IMR-90 (cell line): ENCODE measurements around the gene GAB1. TPM values are rescaled to one million over a fixed set of nuclear protein-coding genes. Genes with fewer than 3 reads are reported as not detected.

Experiments used
- ATAC-seq: fragments of 200-7000 bp; cut with Tn5 transposase; 2 replicates; pipeline ENCODE4 v1.9.1; 2020; ENCODE audit warnings: low read depth, mild to moderate bottlenecking, moderate library complexity
- BruUV-seq: library from RNA; stranded (reverse); fragments of 400-500 nt; replicated peaks from 2 replicates; lab custom pipeline; 2021; lab: Mats Ljungman, UMichigan
- CTCF ChIA-PET: fragments of 300-600 bp; formaldehyde crosslinking; extraction: SDS; loops from one replicate; lab custom pipeline; 2021; ENCODE audit warnings: antibody characterized with exemption; lab: Yijun Ruan, JAX
- POLR2A ChIA-PET: fragments of 300-600 bp; sonication (Branson Sonifier 250); formaldehyde crosslinking; loops from one replicate; lab custom pipeline; 2022; ENCODE audit warnings: antibody characterized with exemption; ENCODE audit not compliant: unreplicated experiment; lab: Charles Lee
- DNase-seq: peaks from one replicate; pipeline ENCODE4 v3.0.0; 2013
- H2AFZ ChIP-seq: replicated peaks from 2 replicates; pipeline ENCODE3; 2013; ENCODE audit warnings: low read length, mild to moderate bottlenecking; ENCODE audit not compliant: poor library complexity
- H2AK5ac ChIP-seq: 2 replicates; pipeline ENCODE4 v1.6.1; 2013; ENCODE audit warnings: low read depth, low read length, inconsistent platforms
- H2AK9ac ChIP-seq: replicated peaks from 2 replicates; pipeline ENCODE3; 2013; ENCODE audit warnings: mild to moderate bottlenecking, low read depth, low read length, moderate library complexity; ENCODE audit not compliant: poor library complexity
- H2BK120ac ChIP-seq: 2 replicates; pipeline ENCODE4 v1.6.1; 2013; ENCODE audit warnings: low read depth, low read length, inconsistent platforms
- H2BK15ac ChIP-seq: 3 replicates; pipeline ENCODE4 v1.6.1; 2013; ENCODE audit warnings: low read depth, low read length, inconsistent platforms
- H2BK20ac ChIP-seq: 2 replicates; pipeline ENCODE4 v1.6.1; 2013; ENCODE audit warnings: low read depth, mild to moderate bottlenecking, inconsistent platforms, low read length, moderate library complexity
- H2BK5ac ChIP-seq: 2 replicates; pipeline ENCODE4 v1.6.1; 2013; ENCODE audit warnings: mild to moderate bottlenecking, low read depth, low read length, inconsistent platforms; ENCODE audit not compliant: poor library complexity, severe bottlenecking
- H3K14ac ChIP-seq: replicated peaks from 2 replicates; pipeline ENCODE4 v1.6.1; 2013; ENCODE audit warnings: low read depth, low read length, inconsistent platforms
- H3K18ac ChIP-seq: 2 replicates; pipeline ENCODE4 v1.6.1; 2013; ENCODE audit warnings: low read depth, low read length, control low read depth
- H3K23ac ChIP-seq: 2 replicates; pipeline ENCODE4 v1.6.1; 2013; ENCODE audit warnings: low read depth, low read length, inconsistent platforms
- H3K27ac ChIP-seq: 2 replicates; pipeline ENCODE4 v1.5.1; 2013; ENCODE audit warnings: mild to moderate bottlenecking, control low read depth, low read length; ENCODE audit not compliant: insufficient read depth
- H3K27me3 ChIP-seq: 2 replicates; pipeline ENCODE4 v1.6.1; 2013; ENCODE audit warnings: low read length; ENCODE audit not compliant: control insufficient read depth, insufficient read depth
- H3K36me3 ChIP-seq: 2 replicates; pipeline ENCODE4 v1.6.1; 2013; ENCODE audit warnings: low read length, mixed read lengths; ENCODE audit not compliant: control insufficient read depth, insufficient read depth
- H3K4ac ChIP-seq: 2 replicates; pipeline ENCODE4 v1.6.1; 2013; ENCODE audit warnings: low read depth, low read length, inconsistent platforms
- H3K4me1 ChIP-seq: 2 replicates; pipeline ENCODE4 v1.6.1; 2013; ENCODE audit warnings: low read length, mixed read lengths; ENCODE audit not compliant: control insufficient read depth, insufficient read depth
- H3K4me2 ChIP-seq: 2 replicates; pipeline ENCODE4 v1.6.1; 2013; ENCODE audit warnings: low read depth, mild to moderate bottlenecking, control low read depth, low read length, moderate library complexity
- H3K4me3 ChIP-seq: 2 replicates; pipeline ENCODE4 v1.5.1; 2013; ENCODE audit warnings: low read depth, mild to moderate bottlenecking, control low read depth, low read length, moderate library complexity; ENCODE audit not compliant: insufficient read depth
- H3K56ac ChIP-seq: 2 replicates; pipeline ENCODE4 v1.6.1; 2013; ENCODE audit warnings: low read length, inconsistent platforms; ENCODE audit not compliant: insufficient read depth; ENCODE audit errors: extremely low read depth
- H3K79me1 ChIP-seq, 2 experiments: 2 replicates each; pipeline ENCODE4 v1.6.1; 2013; ENCODE audit warnings: low read length in 2 of 2, inconsistent platforms in 1 of 2, low read depth in 1 of 2
- H3K9ac ChIP-seq: 2 replicates; pipeline ENCODE4 v1.6.1; 2013; ENCODE audit warnings: low read depth, low read length, control low read depth
- H3K9me1 ChIP-seq: 2 replicates; pipeline ENCODE4 v1.6.1; 2013; ENCODE audit warnings: low read length, inconsistent platforms; ENCODE audit not compliant: insufficient read depth
- H3K9me3 ChIP-seq: 2 replicates; pipeline ENCODE4 v1.6.1; 2013; ENCODE audit warnings: low read length; ENCODE audit not compliant: control insufficient read depth, insufficient read depth
- H4K20me1 ChIP-seq: 2 replicates; pipeline ENCODE4 v1.6.1; 2013; ENCODE audit warnings: low read length, inconsistent platforms; ENCODE audit not compliant: insufficient read depth
- H4K5ac ChIP-seq: 2 replicates; pipeline ENCODE4 v1.6.1; 2013; ENCODE audit warnings: mild to moderate bottlenecking, low read depth, low read length, control low read depth
- H4K8ac ChIP-seq, 2 experiments: 2 replicates each; pipeline ENCODE4 v1.6.1; 2013; ENCODE audit warnings: low read depth in 2 of 2, low read length in 2 of 2, control low read depth in 1 of 2, inconsistent platforms in 1 of 2
- H4K91ac ChIP-seq: 2 replicates; pipeline ENCODE4 v1.6.1; 2013; ENCODE audit warnings: low read depth, low read length, inconsistent platforms; ENCODE audit not compliant: insufficient read depth
- BHLHE40 ChIP-seq: fragments of 150-350 bp; IDR thresholded peaks from 2 replicates; pipeline ENCODE4 v1.6.1; 2016; ENCODE audit warnings: mild to moderate bottlenecking, low read depth, low read length
- CEBPB ChIP-seq: IDR thresholded peaks from 2 replicates; pipeline ENCODE4 v1.6.1; 2012; ENCODE audit warnings: low read depth, low read length, improper control_type of control experiment
- CHD1 ChIP-seq: IDR thresholded peaks from 2 replicates; pipeline ENCODE4 v1.6.1; 2012; ENCODE audit warnings: low read depth, low read length, improper control_type of control experiment
- FOS ChIP-seq: fragments of 150-350 bp; IDR thresholded peaks from 2 replicates; pipeline ENCODE4 v1.6.1; 2016; ENCODE audit warnings: low read depth, low read length
- MAFK ChIP-seq: IDR thresholded peaks from 2 replicates; pipeline ENCODE4 v1.6.1; 2012; ENCODE audit warnings: low read depth, low read length, improper control_type of control experiment
- MAZ ChIP-seq: IDR thresholded peaks from 2 replicates; pipeline ENCODE4 v1.6.1; 2012; ENCODE audit warnings: low read depth, mild to moderate bottlenecking, low read length, improper control_type of control experiment, moderate library complexity, borderline replicate concordance
- MXI1 ChIP-seq: IDR thresholded peaks from 2 replicates; pipeline ENCODE4 v1.6.1; 2012; ENCODE audit warnings: low read depth, mild to moderate bottlenecking, low read length, moderate library complexity, borderline replicate concordance
- NFE2L2 ChIP-seq: fragments of 150-350 bp; IDR thresholded peaks from 2 replicates; pipeline ENCODE4 v1.6.1; 2016; ENCODE audit warnings: low read depth, mild to moderate bottlenecking, low read length
- POLR2A ChIP-seq: IDR thresholded peaks from 2 replicates; pipeline ENCODE4 v1.6.1; 2012; ENCODE audit warnings: mild to moderate bottlenecking, low read depth, low read length
- RAD21 ChIP-seq: IDR thresholded peaks from 2 replicates; pipeline ENCODE4 v1.6.1; 2012; ENCODE audit warnings: low read length, improper control_type of control experiment
- RCOR1 ChIP-seq: IDR thresholded peaks from 2 replicates; pipeline ENCODE4 v1.6.1; 2012; ENCODE audit warnings: mild to moderate bottlenecking, low read length, improper control_type of control experiment; ENCODE audit not compliant: insufficient replicate concordance
- RFX5 ChIP-seq: IDR thresholded peaks from 2 replicates; pipeline ENCODE4 v1.8.0; 2012; ENCODE audit warnings: low read depth, mild to moderate bottlenecking, low read length, moderate library complexity
- SMC3 ChIP-seq: fragments of 150-350 bp; IDR thresholded peaks from 2 replicates; pipeline ENCODE4 v1.6.1; 2016; ENCODE audit warnings: low read depth, mild to moderate bottlenecking, antibody characterized with exemption, low read length, moderate library complexity
- WGBS, 2 experiments: methylation state at CpG; one replicate each; pipeline versions ENCODE4 v1.1.5 to v1.1.7; 2013; ENCODE audit warnings: missing lambda C conversion rate in 2 of 2; ENCODE audit not compliant: insufficient read length in 1 of 2; ENCODE audit errors: extremely low coverage in 2 of 2; 5-methylcytosine and 5-hydroxymethylcytosine counted together
- dilution Hi-C: fragments of 300-500 bp; cut with HindIII; formaldehyde crosslinking; loops from one replicate; pipeline ENCODE4 v1.14.3; 2018; ENCODE audit warnings: low sequenced_read_pairs; ENCODE audit not compliant: unreplicated experiment
- in situ Hi-C: fragments of 300-500 bp; cut with MboI; formaldehyde crosslinking; loops from 3 replicates; pipeline ENCODE4 v1.14.3; 2019; ENCODE audit warnings: low sequenced_read_pairs, inconsistent platforms, mixed read lengths
- intact Hi-C: fragments of 100-400 bp; cut with micrococcal nuclease; formaldehyde crosslinking; loops from 2 replicates; pipeline ENCODE4 v1.10.0; 2022
- polyA plus RNA-seq, 3 experiments: library from polyadenylated mRNA; depleted of rRNA; stranded (reverse); fragments of >200 nt; gene quantifications; 2 replicates each; pipeline ENCODE4 v1.2.3, GENCODE V29; 2012; ENCODE audit warnings: low replicate concordance in 1 of 3
- total RNA-seq: library from RNA; depleted of rRNA; stranded (reverse); fragments of >200 nt; gene quantifications from 2 replicates; pipeline ENCODE4 v1.2.3, GENCODE V29; 2012
- TF ChIP-seq, protein P1 (sequence below): fragments of 150-350 bp; IDR thresholded peaks from 2 replicates; pipeline ENCODE4 v1.6.1; 2017; ENCODE audit warnings: mild to moderate bottlenecking, antibody characterized with exemption, low read length, low read depth
- TF ChIP-seq, protein P2 (sequence below): conservative IDR thresholded peaks from 2 replicates; pipeline ENCODE4 v1.5.1; 2012; ENCODE audit warnings: mild to moderate bottlenecking, low read depth, low read length, improper control_type of control experiment
- TF ChIP-seq, protein P3 (sequence below): fragments of 150-350 bp; IDR thresholded peaks from 2 replicates; pipeline ENCODE4 v1.6.1; 2016; ENCODE audit warnings: low read depth, mild to moderate bottlenecking, low read length, moderate library complexity, borderline replicate concordance

Gene GAB1
- total and polyA plus RNA-seq, 2 of the 4 experiments (the other 2 are of a cell fraction): 2.8 to 12.0 TPM

DNA sequence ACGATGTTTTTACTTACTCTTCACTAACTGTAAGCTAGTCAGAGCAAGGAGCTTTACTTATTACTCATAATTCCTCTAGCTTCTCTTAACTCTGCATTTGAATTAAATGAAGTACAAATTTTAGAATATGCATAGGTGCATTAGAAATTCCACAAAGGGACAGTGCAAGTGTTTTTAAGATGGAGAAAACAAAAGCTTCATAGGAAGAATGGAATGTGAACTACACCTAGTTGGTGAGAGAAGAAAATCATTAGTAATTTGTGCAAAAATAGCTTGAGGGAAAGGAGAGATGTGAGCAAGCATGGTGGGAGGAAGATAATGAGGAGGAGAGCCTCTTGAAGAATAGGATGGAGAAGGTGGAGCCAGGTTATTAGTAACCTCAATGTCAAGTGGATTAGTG lies 99.3 kb downstream of the GAB1 start:
- Histone ChIP-seq H2BK20ac (no peak overlapping the region), H3K4me1 (no peaks in the 10 kb centered on the region), H4K8ac (no peak overlapping the region), H2BK15ac (no peak overlapping the region), H3K4me3 (no peak overlapping the region), H3K27me3 (no peaks in the 10 kb centered on the region), H3K4ac (no peak overlapping the region), H3K9me3 (peaks cover 2% of the 10 kb centered on the region; the same call in 1 of the 2 replicates), H4K91ac (no peak overlapping the region), H3K9ac (no peak overlapping the region), H3K79me1 (no peaks in the 10 kb centered on the region), H2BK120ac (no peak overlapping the region), H2BK5ac (no peak overlapping the region), H3K4me2 (no peak overlapping the region), H4K5ac (no peak overlapping the region), H3K9me1 (no peaks in the 10 kb centered on the region), H4K20me1 (no peaks in the 10 kb centered on the region), H3K56ac (no peak overlapping the region), H2AK9ac (no peak overlapping the region), H3K23ac (no peak overlapping the region), H3K18ac (no peak overlapping the region), H2AFZ (no peak overlapping the region), H2AK5ac (no peak overlapping the region), H3K14ac (no peak overlapping the region), H3K36me3 (peaks cover 21% of the 10 kb centered on the region), H3K27ac (no peak overlapping the region)
- DNase-seq (no peak), ATAC-seq (no peak)
- dilution Hi-C loops (no loop called here), intact Hi-C loops (no loop called here), in situ Hi-C loops (no loop called here)
- TF ChIP-seq NFE2L2 (no peak), MAFK (no peak), BHLHE40 (no peak), CHD1 (no peak), RFX5 (no peak), MXI1 (no peak), POLR2A (no peak), RAD21 (no peak), MAZ (no peak), SMC3 (no peak), CEBPB (no peak), RCOR1 (no peak), FOS (no peak)
- TF ChIP-seq, protein P1, sequence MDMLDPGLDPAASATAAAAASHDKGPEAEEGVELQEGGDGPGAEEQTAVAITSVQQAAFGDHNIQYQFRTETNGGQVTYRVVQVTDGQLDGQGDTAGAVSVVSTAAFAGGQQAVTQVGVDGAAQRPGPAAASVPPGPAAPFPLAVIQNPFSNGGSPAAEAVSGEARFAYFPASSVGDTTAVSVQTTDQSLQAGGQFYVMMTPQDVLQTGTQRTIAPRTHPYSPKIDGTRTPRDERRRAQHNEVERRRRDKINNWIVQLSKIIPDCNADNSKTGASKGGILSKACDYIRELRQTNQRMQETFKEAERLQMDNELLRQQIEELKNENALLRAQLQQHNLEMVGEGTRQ: no peak
- TF ChIP-seq, protein P2, sequence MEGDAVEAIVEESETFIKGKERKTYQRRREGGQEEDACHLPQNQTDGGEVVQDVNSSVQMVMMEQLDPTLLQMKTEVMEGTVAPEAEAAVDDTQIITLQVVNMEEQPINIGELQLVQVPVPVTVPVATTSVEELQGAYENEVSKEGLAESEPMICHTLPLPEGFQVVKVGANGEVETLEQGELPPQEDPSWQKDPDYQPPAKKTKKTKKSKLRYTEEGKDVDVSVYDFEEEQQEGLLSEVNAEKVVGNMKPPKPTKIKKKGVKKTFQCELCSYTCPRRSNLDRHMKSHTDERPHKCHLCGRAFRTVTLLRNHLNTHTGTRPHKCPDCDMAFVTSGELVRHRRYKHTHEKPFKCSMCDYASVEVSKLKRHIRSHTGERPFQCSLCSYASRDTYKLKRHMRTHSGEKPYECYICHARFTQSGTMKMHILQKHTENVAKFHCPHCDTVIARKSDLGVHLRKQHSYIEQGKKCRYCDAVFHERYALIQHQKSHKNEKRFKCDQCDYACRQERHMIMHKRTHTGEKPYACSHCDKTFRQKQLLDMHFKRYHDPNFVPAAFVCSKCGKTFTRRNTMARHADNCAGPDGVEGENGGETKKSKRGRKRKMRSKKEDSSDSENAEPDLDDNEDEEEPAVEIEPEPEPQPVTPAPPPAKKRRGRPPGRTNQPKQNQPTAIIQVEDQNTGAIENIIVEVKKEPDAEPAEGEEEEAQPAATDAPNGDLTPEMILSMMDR: no peak
- TF ChIP-seq, protein P3, sequence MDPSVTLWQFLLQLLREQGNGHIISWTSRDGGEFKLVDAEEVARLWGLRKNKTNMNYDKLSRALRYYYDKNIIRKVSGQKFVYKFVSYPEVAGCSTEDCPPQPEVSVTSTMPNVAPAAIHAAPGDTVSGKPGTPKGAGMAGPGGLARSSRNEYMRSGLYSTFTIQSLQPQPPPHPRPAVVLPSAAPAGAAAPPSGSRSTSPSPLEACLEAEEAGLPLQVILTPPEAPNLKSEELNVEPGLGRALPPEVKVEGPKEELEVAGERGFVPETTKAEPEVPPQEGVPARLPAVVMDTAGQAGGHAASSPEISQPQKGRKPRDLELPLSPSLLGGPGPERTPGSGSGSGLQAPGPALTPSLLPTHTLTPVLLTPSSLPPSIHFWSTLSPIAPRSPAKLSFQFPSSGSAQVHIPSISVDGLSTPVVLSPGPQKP: no peak
- BruUV-seq: no TSS peak
- POLR2A ChIA-PET: no interaction called here
- no CpG with 5 or more reads among the region's 1 CpG for WGBS, 2 experiments
- CTCF ChIA-PET: no interaction called here
